Calu3 (cell line): ENCODE results near the gene PLA1A. TPM values are rescaled to one million over a fixed set of nuclear protein-coding genes. Genes with fewer than 3 reads are reported as not detected.

Experiments used
- BruUV-seq: library from RNA; stranded (reverse); fragments of 400-500 nt; replicated peaks from 2 replicates; lab custom pipeline; 2021; lab: Mats Ljungman, UMichigan
- CTCF ChIA-PET: fragments of 300-600 bp; sonication (Branson Sonifier 250); formaldehyde crosslinking; loops from one replicate; lab custom pipeline; 2022; ENCODE audit warnings: antibody characterized with exemption; lab: Charles Lee
- DNase-seq: peaks from one replicate; pipeline ENCODE4 v3.0.0; 2022
- H3K27ac Mint-ChIP-seq: one replicate; pipeline ENCODE4 v1.8.0; 2022; ENCODE audit warnings: mixed read lengths; ENCODE audit not compliant: unreplicated experiment
- H3K27me3 Mint-ChIP-seq: one replicate; pipeline ENCODE4 v1.8.0; 2022; ENCODE audit warnings: mixed read lengths; ENCODE audit not compliant: unreplicated experiment
- H3K36me3 Mint-ChIP-seq: one replicate; pipeline ENCODE4 v1.8.0; 2022; ENCODE audit warnings: mild to moderate bottlenecking, moderate library complexity, mixed read lengths; ENCODE audit not compliant: insufficient read depth, unreplicated experiment
- H3K4me1 Mint-ChIP-seq: one replicate; pipeline ENCODE4 v1.8.0; 2022; ENCODE audit warnings: mild to moderate bottlenecking, low read depth, mixed read lengths; ENCODE audit not compliant: unreplicated experiment
- H3K4me3 Mint-ChIP-seq: one replicate; pipeline ENCODE4 v1.8.0; 2022; ENCODE audit warnings: mild to moderate bottlenecking, low read depth, moderate library complexity, mixed read lengths; ENCODE audit not compliant: unreplicated experiment
- H3K9me3 Mint-ChIP-seq: one replicate; pipeline ENCODE4 v1.8.0; 2022; ENCODE audit warnings: low read depth, mixed read lengths; ENCODE audit not compliant: unreplicated experiment
- CTCF ChIP-seq: fragments of 200-600 bp; IDR thresholded peaks from one replicate; pipeline ENCODE4 v1.8.0; 2022; ENCODE audit warnings: antibody characterized with exemption; ENCODE audit not compliant: unreplicated experiment
- intact Hi-C: fragments of 100-400 bp; cut with micrococcal nuclease; formaldehyde crosslinking; loops from one replicate; pipeline ENCODE4 v1.10.0; 2022; ENCODE audit not compliant: unreplicated experiment
- total RNA-seq: library from RNA; stranded (reverse); gene quantifications from 2 replicates; pipeline ENCODE4 v1.2.3, GENCODE V29; 2022

Gene PLA1A
- total RNA-seq, 1 experiment from 2014 or later: 0.99 TPM

DNA sequence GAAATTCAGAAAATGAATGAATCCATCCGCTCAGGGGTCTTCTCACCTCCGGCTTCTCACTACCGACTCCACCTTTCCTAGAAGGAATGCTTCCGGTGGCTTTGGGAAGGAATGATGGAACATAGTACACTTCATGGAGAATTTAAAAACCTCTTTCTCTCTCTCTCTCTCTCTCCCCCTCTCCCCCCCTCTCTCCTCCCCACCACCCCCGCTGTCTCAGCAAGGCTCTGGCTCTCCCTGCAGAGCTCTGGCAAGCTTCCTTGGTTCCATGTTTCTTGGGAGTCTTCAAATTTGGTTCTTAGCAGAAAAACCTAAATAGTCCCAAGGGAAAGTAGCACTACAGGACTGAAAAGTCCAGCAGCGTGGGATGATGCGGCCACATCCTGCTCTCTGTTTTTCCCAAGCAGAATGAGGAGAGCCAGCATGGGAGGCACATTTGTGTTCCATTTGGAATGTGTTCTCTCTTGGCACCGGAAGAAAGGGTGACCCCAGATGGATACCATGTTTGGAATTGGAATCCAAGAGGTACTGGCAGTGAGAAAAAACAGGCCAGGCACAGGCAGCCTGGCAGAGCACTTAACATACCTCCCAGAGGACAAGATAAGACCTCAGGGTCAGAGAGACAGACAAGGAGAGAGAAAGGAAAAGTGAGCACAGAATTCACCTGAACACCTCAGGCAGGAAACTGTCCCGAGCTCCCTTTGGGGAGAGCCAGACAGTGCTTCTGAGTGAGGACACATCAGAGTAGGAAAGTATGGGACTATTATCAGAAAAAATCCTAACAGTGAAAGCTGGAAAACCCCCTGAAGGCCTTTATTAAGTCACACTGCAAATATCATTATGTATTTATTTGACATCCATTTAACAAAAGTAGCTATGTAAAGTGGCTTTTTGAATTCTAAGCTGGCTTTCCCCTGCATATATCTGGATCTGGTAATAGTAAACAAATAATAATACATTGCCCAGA is 63.1 kb downstream of the PLA1A start, which contains the start of gene POPDC2:
Gene POPDC2 (minus strand): TSS at position 116 of the 967 bp plus-strand sequence. CDS start 166 bp downstream, outside the sequence.
- no peak for DNase-seq
- no peaks in the 10 kb centered on the region for H3K27me3 Mint-ChIP-seq
- H3K4me3 Mint-ChIP-seq: no peak within 1 kb of the TSS
- no peak for TF ChIP-seq CTCF
- no peaks in the 10 kb centered on the region for H3K36me3 Mint-ChIP-seq
- no peaks in the 10 kb centered on the region for H3K4me1 Mint-ChIP-seq
- no TSS peak for BruUV-seq
- H3K27ac Mint-ChIP-seq: no peak within 1 kb of the TSS
- H3K9me3 Mint-ChIP-seq: no peaks in the 10 kb centered on the region
- intact Hi-C loops: no loop called here
- CTCF ChIA-PET: no interaction called here

DNA sequence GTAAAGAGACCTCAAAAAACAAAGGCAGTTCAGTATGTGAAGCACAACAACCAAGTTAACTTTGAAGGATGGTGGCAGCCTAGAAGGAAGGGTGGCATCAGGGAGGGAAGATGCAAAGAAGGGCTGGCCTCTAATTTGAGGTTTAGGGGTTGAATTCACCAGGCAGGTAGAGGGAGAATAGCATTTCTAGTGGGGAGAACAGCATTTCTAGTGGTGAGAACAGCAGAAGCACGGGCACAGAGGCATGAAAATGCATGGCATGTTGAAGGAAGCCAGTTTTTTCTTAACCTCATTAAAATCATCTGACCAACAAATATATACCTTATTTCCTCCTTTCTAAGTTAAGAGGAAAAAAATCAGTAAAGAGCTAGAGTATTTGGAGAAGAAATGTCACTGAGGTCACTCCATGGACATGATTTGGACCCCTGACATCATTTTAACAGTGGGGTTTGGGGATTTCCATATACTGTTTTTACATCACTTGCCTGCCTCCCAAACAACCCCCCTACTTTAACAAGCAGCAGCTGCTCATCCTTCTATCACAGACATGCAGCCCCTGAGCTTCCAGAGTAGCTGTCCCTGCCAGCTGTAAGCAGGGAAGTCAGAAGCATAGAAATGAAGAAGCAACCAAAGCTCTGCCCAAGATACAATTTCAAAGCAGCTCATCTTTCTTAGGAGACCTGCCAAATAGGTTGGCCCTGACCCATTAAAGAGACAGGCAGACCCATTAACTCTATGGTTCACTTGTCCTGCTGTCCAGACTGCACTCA is 65.1 kb downstream of the PLA1A start:
- no peak overlapping the region for H3K4me3 Mint-ChIP-seq
- H3K27ac Mint-ChIP-seq: no peak overlapping the region
- H3K9me3 Mint-ChIP-seq: no peaks in the 10 kb centered on the region
- DNase-seq: no peak
- no peaks in the 10 kb centered on the region for H3K4me1 Mint-ChIP-seq
- no peaks in the 10 kb centered on the region for H3K27me3 Mint-ChIP-seq
- BruUV-seq: no TSS peak
- CTCF ChIA-PET: no interaction called here
- TF ChIP-seq CTCF: no peak
- intact Hi-C loops: no loop called here
- no peaks in the 10 kb centered on the region for H3K36me3 Mint-ChIP-seq

GRCh38 chr3:119663885-119664284 is 66.2 kb downstream of the PLA1A start:
- CTCF ChIA-PET: no interaction called here
- BruUV-seq: no TSS peak
- Mint-ChIP-seq H3K9me3 (no peaks in the 10 kb centered on the region), H3K36me3 (no peaks in the 10 kb centered on the region), H3K27ac (no peak overlapping the region), H3K27me3 (no peaks in the 10 kb centered on the region), H3K4me1 (no peaks in the 10 kb centered on the region), H3K4me3 (no peak overlapping the region)
- intact Hi-C loops: no loop called here
- no peak for TF ChIP-seq CTCF
- no peak for DNase-seq

- Mint-ChIP-seq H3K27me3 (no peaks in the 10 kb centered on the region), H3K27ac (no peak overlapping the region)
- BruUV-seq: no TSS peak
Measured at GRCh38 chr3:119664370-119664769, 66.7 kb downstream of the PLA1A start.

More at GRCh38 chr3:119664370-119664769, 66.7 kb downstream of the PLA1A start:
- H3K4me3 Mint-ChIP-seq: no peak overlapping the region
- H3K36me3 Mint-ChIP-seq: no peaks in the 10 kb centered on the region
- intact Hi-C loops: no loop called here
- TF ChIP-seq CTCF: no peak
- DNase-seq: no peak
- CTCF ChIA-PET: no interaction called here
- H3K9me3 Mint-ChIP-seq: no peaks in the 10 kb centered on the region
- no peaks in the 10 kb centered on the region for H3K4me1 Mint-ChIP-seq
